Right renal pelvis (tissue), 4 donors: Measurements from ENCODE around the gene MTOR. TPM values are rescaled to one million over a fixed set of nuclear protein-coding genes. Genes with fewer than 3 reads are reported as not detected.
"Not testable (repeated sequence)": the region's sequence is repeated elsewhere in the genome, so short reads cannot be mapped to it uniquely, and the experiment has no call there.

ENCODE experiments used
- DNase-seq, 4 donors: peaks; one replicate each; pipeline ENCODE4 v3.0.0-alpha.2; 2013; ENCODE audit warnings: low read depth in 4 of 4, low spot score in 3 of 4, missing footprints in 1 of 4
- polyA plus RNA-seq, 4 donors: library from polyadenylated mRNA; unstranded; fragments of 120-200 nt; gene quantifications; one replicate each; pipeline ENCODE4 v1.2.1, GENCODE V29; 2013; ENCODE audit not compliant: insufficient read length in 4 of 4

MTOR gene
- 10 to 100 TPM; 36.7 to 44.1 (median 39.4) TPM for polyA plus RNA-seq

GRCh38 chr1:11262171-11263049 lies at the start of gene MTOR:
MTOR (minus strand) TSS chr1:11262551; CDS start chr1:11259409, 3,142 bp downstream.
- peak; percentile 93 to 100 (median 100) for DNase-seq

DNA sequence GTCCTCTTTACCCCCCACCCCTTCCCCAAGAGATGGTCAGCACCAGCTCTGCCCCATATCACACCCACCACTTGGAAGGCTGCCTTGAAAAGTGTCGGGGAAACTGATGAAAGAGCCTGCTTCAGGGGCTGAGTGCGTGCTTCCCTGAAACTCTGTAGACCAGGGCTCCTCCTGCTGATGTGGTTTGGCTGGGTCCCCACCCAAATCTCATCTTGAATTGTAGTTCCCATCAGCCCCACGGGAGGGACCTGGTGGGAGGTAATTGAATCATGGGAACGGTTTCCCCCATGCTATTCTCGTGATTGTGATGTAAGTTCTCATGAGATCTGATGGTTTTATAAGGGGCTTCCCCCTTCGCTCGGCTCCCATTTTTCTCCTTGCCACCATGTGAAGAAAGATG lies 47.0 kb upstream of the MTOR start:
- DNase-seq, result no peak

GRCh38 chr1:11308699-11309224 lies 46.4 kb upstream of the MTOR start:
- no peak for DNase-seq

GRCh38 chr1:11307852-11308251 lies 45.5 kb upstream of the MTOR start:
- no peak for DNase-seq

GRCh38 chr1:11305516-11305915 lies 43.2 kb upstream of the MTOR start:
- DNase-seq, result not testable (repeated sequence)

- DNase-seq, result no peak
Observed at GRCh38 chr1:11302366-11302765, 40.0 kb upstream of the MTOR start.

DNA sequence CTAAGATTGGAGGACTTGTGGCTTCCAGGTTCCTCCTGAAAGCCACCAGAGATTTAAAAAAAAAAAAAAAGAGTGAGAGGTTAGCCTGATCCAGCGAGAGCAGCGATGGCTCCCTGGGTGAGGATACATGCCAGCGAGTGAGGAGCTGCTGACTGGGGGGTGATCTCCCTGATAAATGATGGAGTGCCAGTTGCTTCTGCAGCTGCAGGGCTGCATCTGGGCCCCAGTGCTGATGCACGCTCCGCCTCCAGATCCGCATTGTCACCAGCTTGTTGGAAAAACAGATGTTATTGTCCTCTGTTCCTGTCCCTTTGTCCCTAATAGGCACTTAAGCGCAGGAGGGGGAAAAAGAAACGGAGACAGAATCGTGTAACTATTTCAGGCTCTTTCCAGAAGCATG lies 39.2 kb upstream of the MTOR start:
- no peak for DNase-seq

DNA sequence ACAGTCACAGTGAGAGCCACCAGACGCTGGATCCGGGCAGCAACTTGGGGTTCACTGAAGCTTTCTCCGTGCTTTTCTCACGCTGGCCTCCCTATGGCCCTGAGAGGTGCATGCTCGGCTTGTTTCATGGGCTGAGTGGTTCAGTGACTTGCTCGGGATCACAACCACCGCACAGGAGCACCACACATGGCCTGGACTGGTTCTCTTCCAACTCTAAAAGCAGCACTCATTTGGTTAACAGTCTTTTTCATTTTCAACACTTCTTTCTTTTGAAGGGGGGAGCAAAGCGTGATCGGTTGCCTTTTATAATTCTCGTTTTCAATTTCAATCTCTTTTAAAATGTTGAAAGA lies 36.8 kb upstream of the MTOR start:
- no peak for DNase-seq

GRCh38 chr1:11298390-11299224 lies 36.3 kb upstream of the MTOR start:
- no peak for DNase-seq

DNA sequence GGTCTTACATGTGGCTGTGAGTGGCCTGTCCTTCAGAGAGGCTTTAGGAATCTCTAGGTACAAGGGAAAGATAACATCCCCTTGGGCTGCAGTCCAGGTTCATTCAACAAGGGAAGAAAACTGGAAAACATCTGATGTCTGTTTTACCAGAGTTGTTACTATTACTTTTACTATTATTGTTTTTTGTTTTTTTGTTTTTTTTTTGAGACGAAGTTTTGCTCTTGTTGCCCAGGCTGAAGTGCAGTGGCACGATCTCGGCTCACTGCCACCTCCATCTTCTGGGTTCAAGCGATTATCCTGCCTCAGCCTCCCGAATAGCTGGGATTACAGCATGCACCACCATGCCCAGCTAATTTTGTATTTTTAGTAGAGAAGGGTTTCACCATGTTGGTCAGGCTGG lies 35.4 kb upstream of the MTOR start:
- DNase-seq, result not testable (repeated sequence)

GRCh38 chr1:11295905-11296304 lies 33.6 kb upstream of the MTOR start:
- no peak for DNase-seq

- DNase-seq, result no peak
Observed at GRCh38 chr1:11294951-11295350, 32.6 kb upstream of the MTOR start.

DNA sequence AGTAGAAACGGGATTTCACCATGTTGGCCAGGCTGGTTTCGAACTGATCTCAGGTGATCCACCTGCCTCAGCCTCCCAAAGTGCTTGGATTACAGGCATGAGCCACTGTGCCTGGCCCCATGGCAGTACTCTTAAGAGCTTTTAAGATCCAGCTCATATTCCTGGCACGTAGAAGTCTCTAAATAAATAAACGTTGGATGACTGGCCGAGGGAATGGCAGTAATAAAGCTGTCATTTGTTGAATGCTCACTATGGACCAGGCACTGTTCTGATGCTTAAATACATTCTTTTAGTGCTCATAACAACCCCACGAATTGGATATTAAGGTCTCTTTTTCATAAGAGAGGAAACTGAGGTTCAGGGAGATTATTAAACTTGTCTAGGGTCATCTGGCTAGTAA lies 31.5 kb upstream of the MTOR start:
- DNase-seq, result no peak

GRCh38 chr1:11291049-11291448 lies 28.7 kb upstream of the MTOR start:
- DNase-seq, result no peak

DNA sequence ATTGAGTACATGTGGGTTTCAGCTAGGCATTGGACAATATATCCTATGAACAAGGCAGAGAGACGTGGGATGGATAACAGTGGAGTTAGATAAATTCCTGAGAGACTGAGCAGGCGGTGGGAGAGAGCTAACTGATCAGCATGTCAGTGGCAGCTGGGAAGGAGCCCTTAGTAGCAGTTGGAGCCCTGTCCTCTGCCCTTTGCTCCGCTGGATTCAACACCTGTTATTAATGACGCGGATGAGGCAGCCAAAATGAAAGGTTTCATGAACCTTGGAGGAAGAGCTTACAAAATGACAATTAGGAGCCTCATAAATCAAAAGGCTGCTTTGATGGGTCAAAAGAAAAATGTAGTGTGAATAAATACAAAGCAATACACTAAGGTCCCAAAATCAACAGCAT lies 26.7 kb upstream of the MTOR start:
- DNase-seq, result no peak

DNA sequence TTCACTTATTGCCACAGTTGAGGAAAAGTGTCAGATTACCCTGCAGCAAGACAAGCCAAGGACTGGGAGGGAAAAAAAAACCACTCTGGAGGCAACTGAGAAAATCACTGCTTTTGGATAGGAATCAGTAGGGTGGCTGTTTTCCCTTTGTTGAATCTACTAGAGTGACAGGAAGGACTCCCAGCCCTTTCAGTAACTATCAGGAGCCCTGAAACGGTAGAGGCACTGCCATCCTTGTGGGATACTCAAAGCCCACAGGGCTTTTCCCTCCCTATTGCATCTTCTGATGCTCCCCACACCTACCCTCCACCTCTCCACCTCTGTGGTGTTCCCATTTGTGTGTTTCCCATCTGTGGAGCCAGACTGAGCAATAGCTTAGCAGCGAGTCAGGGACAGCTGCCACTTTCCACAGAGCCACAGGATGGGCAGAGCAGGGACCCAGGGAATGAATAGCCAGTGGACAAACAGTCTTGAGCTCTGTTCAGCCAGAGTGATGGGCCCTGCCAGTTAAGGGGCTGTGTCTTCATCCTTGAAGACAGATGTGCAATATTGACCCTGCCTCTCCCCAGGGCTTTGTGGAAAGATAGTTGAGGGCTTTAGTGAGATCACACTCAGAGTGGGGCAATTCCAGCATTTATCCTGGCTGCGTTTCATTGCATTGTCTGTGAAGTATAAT lies 24.5 kb upstream of the MTOR start:
- no peak for DNase-seq

GRCh38 chr1:11285883-11286734 lies 23.8 kb upstream of the MTOR start:
- DNase-seq, result no peak

DNA sequence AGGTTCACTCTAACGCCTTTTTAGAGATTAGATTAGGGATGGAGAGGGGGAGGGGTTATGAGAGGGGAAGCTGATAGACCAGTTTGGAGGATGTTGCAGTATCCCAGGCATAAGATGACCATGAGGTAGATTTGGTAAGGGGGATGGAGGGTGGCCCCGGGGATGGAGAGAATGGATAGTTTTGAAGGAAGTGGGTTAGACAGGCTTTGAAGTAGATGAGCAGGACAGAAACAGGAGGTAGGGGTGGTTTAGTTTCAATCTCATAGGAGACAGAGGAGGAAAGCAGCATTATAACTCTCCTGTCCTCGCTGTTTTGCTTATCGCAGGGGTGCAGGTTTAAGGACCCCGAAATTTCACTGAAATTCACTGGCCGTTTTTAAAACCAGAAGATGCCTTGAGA lies 22.4 kb upstream of the MTOR start:
- DNase-seq, result no peak

DNA sequence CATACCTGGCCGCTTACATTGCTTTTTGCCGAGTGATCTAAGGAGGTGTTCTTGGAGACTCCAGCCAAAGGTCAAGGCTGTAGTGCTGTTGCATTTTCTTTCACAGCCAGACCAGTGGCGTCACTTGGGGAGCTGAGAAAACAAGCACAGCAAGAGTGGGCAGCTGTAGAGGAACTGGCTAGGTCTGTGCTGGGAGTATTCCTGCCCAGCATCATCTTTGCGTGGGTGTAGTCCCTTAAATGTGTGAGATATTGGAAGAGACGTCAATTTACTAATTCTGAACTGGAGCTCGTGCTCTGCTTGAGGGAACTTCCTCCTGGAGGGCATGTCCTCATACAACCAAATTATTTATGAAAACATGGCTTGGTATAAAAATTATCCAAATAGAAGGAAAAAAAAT lies 20.8 kb upstream of the MTOR start:
- DNase-seq, result no peak
